Measurements from ENCODE around the gene NME1. TPM values are rescaled to one million over a fixed set of nuclear protein-coding genes. Genes with fewer than 3 reads are reported as not detected.
A peak's percentile ranks its signal among the peaks of the same experiment; 100 is the strongest.

NME1 gene
- total RNA-seq, 1 experiment from 2014 or later, result 592 TPM

DNA sequence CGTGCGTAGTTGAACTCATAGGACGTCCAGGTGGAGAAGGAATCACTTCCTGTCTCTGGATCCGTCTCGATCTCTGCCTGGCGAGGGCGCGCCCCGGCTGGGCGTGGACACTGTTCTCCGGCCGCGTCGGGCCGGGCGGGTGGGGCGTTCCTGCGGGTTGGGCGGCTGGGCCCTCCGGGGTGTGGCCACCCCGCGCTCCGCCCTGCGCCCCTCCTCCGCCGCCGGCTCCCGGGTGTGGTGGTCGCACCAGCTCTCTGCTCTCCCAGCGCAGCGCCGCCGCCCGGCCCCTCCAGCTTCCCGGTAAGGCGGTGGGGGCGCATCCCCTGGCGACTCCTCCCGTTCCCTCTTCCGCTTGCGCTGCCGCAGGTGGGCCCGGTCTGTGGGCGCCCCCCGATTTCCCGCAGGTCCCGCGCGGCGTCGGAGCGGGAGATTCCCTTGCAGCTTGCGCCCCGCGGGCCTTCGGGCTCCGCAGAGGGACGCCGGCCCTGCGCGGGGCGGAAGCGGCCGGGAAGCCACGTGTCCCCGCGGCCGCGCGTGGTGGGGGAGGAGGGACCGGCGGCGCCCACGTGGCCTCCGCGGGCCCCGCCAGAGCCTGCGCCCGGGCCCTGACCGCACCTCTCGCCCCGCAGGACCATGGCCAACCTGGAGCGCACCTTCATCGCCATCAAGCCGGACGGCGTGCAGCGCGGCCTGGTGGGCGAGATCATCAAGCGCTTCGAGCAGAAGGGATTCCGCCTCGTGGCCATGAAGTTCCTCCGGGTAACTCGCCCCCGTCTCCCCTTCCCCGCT, 13.0 kb downstream of the NME1 start, which contains the start of gene NME2:
TSS of gene NME2 (plus strand) at position 214 of the 789 bp plus-strand sequence. CDS start at position 634, 420 bp downstream.
- Histone ChIP-seq H3K9me2 (replicated peaks; ENCODE audit: low read length) (no peaks in the 10 kb centered on the region), H3K27me3 (ENCODE audit: low read length) (no peaks in the 10 kb centered on the region), H3K9me3 (ENCODE audit: low read length) (no peaks in the 10 kb centered on the region), H3K4me1 (ENCODE audit: insufficient read depth, low read length) (peaks cover 21% of the 10 kb centered on the region), H2AFZ (ENCODE audit: low read length) (peak within 1 kb of the TSS; percentile 88), H3K79me2 (ENCODE audit: low read length) (peaks cover 37% of the 10 kb centered on the region), H3K36me3 (ENCODE audit: low read depth, low read length) (peaks cover 55% of the 10 kb centered on the region), H3K9ac (ENCODE audit: low read length) (peak within 1 kb of the TSS; percentile 97), H3K4me2 (ENCODE audit: low read length) (peak within 1 kb of the TSS; percentile 94), H4K20me1 (ENCODE audit: low read length) (peaks cover 26% of the 10 kb centered on the region), H3F3A (ENCODE audit: low read length, unreplicated experiment) (peaks cover 4% of the 10 kb centered on the region), H3K4me3 (ENCODE audit: low read length) (peak within 1 kb of the TSS; percentile 81), H3K27ac (ENCODE audit: low read length) (peak within 1 kb of the TSS; percentile 73)
- no TSS peak for BruUV-seq (replicated peaks)
- POLR2A ChIA-PET (ENCODE audit: unreplicated experiment), result interaction anchor here (0.6 kb wide), 1 partner anchor 105 kb away, joined by 6 read pairs; no protein-coding TSS in a partner anchor
- ATAC-seq, result peak; percentile 91
- CTCF ChIA-PET, result interaction anchor here (0.5 kb wide), 1 partner anchor 300 kb away, joined by 10 read pairs; the partner anchor contains the start of gene TOB1
- DNase-seq, result peak; percentile 97
- TF ChIP-seq EZH2phosphoT487 (IDR thresholded peaks at IDR 0.05; ENCODE audit: borderline replicate concordance, low read length), result no peak
- no peak for TF ChIP-seq EZH2 (IDR thresholded peaks at IDR 0.05; ENCODE audit: low read length, unreplicated experiment)
- TF ChIP-seq, protein P1, sequence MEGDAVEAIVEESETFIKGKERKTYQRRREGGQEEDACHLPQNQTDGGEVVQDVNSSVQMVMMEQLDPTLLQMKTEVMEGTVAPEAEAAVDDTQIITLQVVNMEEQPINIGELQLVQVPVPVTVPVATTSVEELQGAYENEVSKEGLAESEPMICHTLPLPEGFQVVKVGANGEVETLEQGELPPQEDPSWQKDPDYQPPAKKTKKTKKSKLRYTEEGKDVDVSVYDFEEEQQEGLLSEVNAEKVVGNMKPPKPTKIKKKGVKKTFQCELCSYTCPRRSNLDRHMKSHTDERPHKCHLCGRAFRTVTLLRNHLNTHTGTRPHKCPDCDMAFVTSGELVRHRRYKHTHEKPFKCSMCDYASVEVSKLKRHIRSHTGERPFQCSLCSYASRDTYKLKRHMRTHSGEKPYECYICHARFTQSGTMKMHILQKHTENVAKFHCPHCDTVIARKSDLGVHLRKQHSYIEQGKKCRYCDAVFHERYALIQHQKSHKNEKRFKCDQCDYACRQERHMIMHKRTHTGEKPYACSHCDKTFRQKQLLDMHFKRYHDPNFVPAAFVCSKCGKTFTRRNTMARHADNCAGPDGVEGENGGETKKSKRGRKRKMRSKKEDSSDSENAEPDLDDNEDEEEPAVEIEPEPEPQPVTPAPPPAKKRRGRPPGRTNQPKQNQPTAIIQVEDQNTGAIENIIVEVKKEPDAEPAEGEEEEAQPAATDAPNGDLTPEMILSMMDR (conservative IDR thresholded peaks at IDR 0.05; ENCODE audit: low read depth, low read length), result no peak
- intact Hi-C loops (cut with micrococcal nuclease), result loop anchor here (1.0 to 5.0 kb wide), 2 partner anchors 45 to 96 kb away; partner anchors contain the start of genes MBTD1 and UTP18

DNA sequence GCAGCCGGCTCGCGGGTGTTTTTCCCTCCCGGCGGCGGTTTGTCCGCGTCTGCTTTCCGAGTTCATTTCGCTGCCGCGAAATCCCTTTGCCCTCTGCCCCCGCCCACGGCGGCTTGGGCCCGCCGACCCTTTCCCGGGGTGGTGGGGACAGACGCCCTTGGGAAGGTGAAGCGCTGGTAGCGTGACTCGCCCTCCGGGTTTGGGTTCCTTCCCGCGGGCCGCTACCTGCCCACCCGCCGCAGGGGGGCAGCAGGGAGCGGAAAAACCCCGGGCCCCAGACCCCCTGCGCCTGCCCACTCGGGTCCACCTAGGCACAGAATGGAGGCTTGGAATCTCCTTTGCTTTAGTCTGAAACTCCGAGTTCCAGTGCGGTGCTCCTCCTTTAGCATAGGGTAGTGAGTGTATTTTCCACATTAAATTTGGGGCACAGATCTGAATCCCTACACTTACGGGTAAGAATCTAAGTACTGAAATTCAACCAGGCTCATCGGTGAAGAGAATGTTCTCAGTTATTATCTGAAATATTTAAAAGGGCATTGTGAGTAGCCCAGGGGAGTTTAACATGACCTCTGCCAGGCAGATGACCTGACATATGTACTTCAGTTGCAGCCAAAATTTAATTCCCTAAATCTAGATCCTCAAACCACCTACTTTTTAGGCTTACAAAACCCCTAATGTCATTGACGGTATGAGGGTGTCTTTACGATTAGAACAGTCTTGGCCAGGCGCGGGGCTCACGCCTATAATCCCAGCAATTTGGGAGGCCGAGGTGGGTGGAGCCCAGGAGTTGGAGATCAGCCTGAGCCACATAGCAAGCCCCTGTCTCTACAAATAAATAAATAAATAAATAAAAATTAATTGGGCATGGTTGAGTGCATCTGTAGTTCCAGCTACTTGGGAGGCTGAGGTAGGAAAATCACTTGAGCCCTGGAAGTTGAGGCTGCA, 13.9 kb downstream of the NME1 start:
- Histone ChIP-seq H3K27me3 (ENCODE audit: low read length) (no peaks in the 10 kb centered on the region), H3K9me3 (ENCODE audit: low read length) (no peaks in the 10 kb centered on the region), H3K4me3 (ENCODE audit: low read length) (peak overlapping the region; percentile 81), H3K79me2 (ENCODE audit: low read length) (peaks cover 37% of the 10 kb centered on the region), H3K9me2 (replicated peaks; ENCODE audit: low read length) (no peaks in the 10 kb centered on the region), H3K4me2 (ENCODE audit: low read length) (peak overlapping the region; percentile 94), H3K36me3 (ENCODE audit: low read depth, low read length) (peaks cover 52% of the 10 kb centered on the region), H3F3A (ENCODE audit: low read length, unreplicated experiment) (peaks cover 4% of the 10 kb centered on the region), H4K20me1 (ENCODE audit: low read length) (peaks cover 26% of the 10 kb centered on the region), H3K9ac (ENCODE audit: low read length) (peak overlapping the region; percentile 97), H3K4me1 (ENCODE audit: insufficient read depth, low read length) (peaks cover 21% of the 10 kb centered on the region), H2AFZ (ENCODE audit: low read length) (peak overlapping the region; percentile 51), H3K27ac (ENCODE audit: low read length) (peak overlapping the region; percentile 72)
- ChIA-PET POLR2A (ENCODE audit: unreplicated experiment) (no interaction called here), CTCF (no interaction called here)
- intact Hi-C loops (cut with micrococcal nuclease), result loop anchor here (1.0 to 5.0 kb wide), 2 partner anchors 46 to 95 kb away; partner anchors contain the start of genes MBTD1 and UTP18
- peak; percentile 39 for ATAC-seq
- TF ChIP-seq EZH2 (IDR thresholded peaks at IDR 0.05; ENCODE audit: low read length, unreplicated experiment), result no peak
- TF ChIP-seq, protein P1 (conservative IDR thresholded peaks at IDR 0.05; ENCODE audit: low read depth, low read length), result peak; percentile 91
- peak; percentile 70 for DNase-seq
- BruUV-seq (replicated peaks), result TSS peak; percentile 58
